ENCODE data around the gene RUBCNL.

RUBCNL gene

GRCh38 chr13:46310066-46310465 lies 77.0 kb downstream of the RUBCNL start:
- no peak for DNase-seq (ENCODE audit: low spot score)

GRCh38 chr13:46307554-46307953 lies 79.5 kb downstream of the RUBCNL start:
- DNase-seq (ENCODE audit: low spot score) = no peak

GRCh38 chr13:46304546-46304945 lies 82.5 kb downstream of the RUBCNL start:
- no peak for DNase-seq (ENCODE audit: low spot score)

GRCh38 chr13:46303742-46304385 lies 83.2 kb downstream of the RUBCNL start:
- DNase-seq (ENCODE audit: low spot score) = no peak

- no peak for DNase-seq (ENCODE audit: low spot score)
These were observed 89.7 kb downstream of the RUBCNL start for GRCh38 chr13:46297361-46297811.

- no peak for DNase-seq (ENCODE audit: low spot score)
These were observed 90.1 kb downstream of the RUBCNL start for GRCh38 chr13:46296921-46297320.

GRCh38 chr13:46296115-46296822 lies 90.8 kb downstream of the RUBCNL start:
- no peak for DNase-seq (ENCODE audit: low spot score)

GRCh38 chr13:46295491-46296114 lies 91.4 kb downstream of the RUBCNL start:
- no peak for DNase-seq (ENCODE audit: low spot score)

GRCh38 chr13:46293436-46293835 lies 93.6 kb downstream of the RUBCNL start:
- DNase-seq (ENCODE audit: low spot score) = no peak
